H1 (cell line): Measurements from ENCODE around the gene PCF11. TPM values are rescaled to one million over a fixed set of nuclear protein-coding genes. Genes with fewer than 3 reads are reported as not detected.

Experiments used
- CTCF ChIA-PET: fragments of 300-600 bp; sonication (Branson Sonifier 250); formaldehyde crosslinking; loops from one replicate; lab custom pipeline; 2021; ENCODE audit not compliant: partially characterized antibody; lab: Charles Lee
- POLR2A ChIA-PET: fragments of 300-600 bp; sonication (Branson Sonifier 250); formaldehyde crosslinking; loops from one replicate; lab custom pipeline; 2021; ENCODE audit warnings: inconsistent platforms; ENCODE audit not compliant: partially characterized antibody; lab: Charles Lee
- DNase-seq, 2 experiments: peaks; one replicate each; pipeline versions ENCODE4 v3.0.0 to v3.0.0-alpha.2; 2010 to 2022; ENCODE audit warnings: low spot score in 2 of 2, low read depth in 1 of 2, mixed read lengths in 1 of 2
- FAIRE-seq: peaks from 2 replicates; lab custom pipeline; 2011; peaks lifted over from hg19 to GRCh38; lab: Jason Lieb, UNC
- H2AFZ ChIP-seq: 2 replicates; pipeline ENCODE4 v1.8.1; 2012; ENCODE audit warnings: low read length, inconsistent platforms
- H2AK5ac ChIP-seq: 2 replicates; pipeline ENCODE4 v1.6.1; 2013; ENCODE audit warnings: low read depth, low read length
- H2BK120ac ChIP-seq: replicated peaks from 2 replicates; pipeline ENCODE3; 2013; ENCODE audit warnings: low read depth, low read length, inconsistent platforms
- H2BK12ac ChIP-seq: 2 replicates; pipeline ENCODE4 v1.6.1; 2013; ENCODE audit warnings: low read depth, low read length
- H2BK15ac ChIP-seq: 2 replicates; pipeline ENCODE4 v1.6.1; 2013; ENCODE audit warnings: low read length
- H2BK20ac ChIP-seq: 2 replicates; pipeline ENCODE4 v1.6.1; 2013; ENCODE audit warnings: low read length
- H2BK5ac ChIP-seq: 2 replicates; pipeline ENCODE4 v1.6.1; 2013; ENCODE audit warnings: low read depth, low read length
- H3K14ac ChIP-seq: 2 replicates; pipeline ENCODE4 v1.6.1; 2013; ENCODE audit warnings: inconsistent platforms; ENCODE audit not compliant: insufficient read length
- H3K18ac ChIP-seq: 2 replicates; pipeline ENCODE4 v1.6.1; 2013; ENCODE audit warnings: low read length; ENCODE audit errors: extremely low read depth
- H3K23ac ChIP-seq: 2 replicates; pipeline ENCODE4 v1.6.1; 2013; ENCODE audit warnings: inconsistent platforms; ENCODE audit not compliant: insufficient read length
- H3K23me2 ChIP-seq: 2 replicates; pipeline ENCODE4 v1.6.1; 2013; ENCODE audit warnings: low read depth, low read length
- H3K27ac ChIP-seq: 2 replicates; pipeline ENCODE4 v1.6.1; 2011; ENCODE audit warnings: low read depth, low read length, inconsistent platforms
- H3K27me3 ChIP-seq, 4 experiments: replicated peaks in 1 of 4; 1 replicate in 1 of 4; 2 replicates in 3 of 4; pipeline versions ENCODE4 v1.6.1 to v1.8.1; 2011 to 2013; ENCODE audit warnings: low read length in 3 of 4, mild to moderate bottlenecking in 3 of 4, inconsistent platforms in 2 of 4, mixed read lengths in 2 of 4, moderate library complexity in 1 of 4; ENCODE audit not compliant: control insufficient read depth in 3 of 4, insufficient read depth in 3 of 4; ENCODE audit errors: extremely low read depth in 1 of 4
- H3K36me3 ChIP-seq, 4 experiments: 2 replicates each; pipeline versions ENCODE4 v1.6.1 to v1.8.1; 2011 to 2013; ENCODE audit warnings: mild to moderate bottlenecking in 4 of 4, low read length in 3 of 4, moderate library complexity in 2 of 4, control low read depth in 1 of 4, inconsistent platforms in 1 of 4; ENCODE audit not compliant: insufficient read depth in 4 of 4, control insufficient read depth in 2 of 4
- H3K4ac ChIP-seq: replicated peaks from 2 replicates; pipeline ENCODE3; 2013; ENCODE audit warnings: low read length, low read depth, mixed read lengths, inconsistent platforms; ENCODE audit not compliant: insufficient read length
- H3K4me1 ChIP-seq, 4 experiments: replicated peaks in 1 of 4; 1 replicate in 1 of 4; 2 replicates in 3 of 4; pipeline versions ENCODE4 v1.6.1 to v1.8.1; 2011 to 2013; ENCODE audit warnings: low read length in 3 of 4, inconsistent platforms in 2 of 4, mixed read lengths in 1 of 4; ENCODE audit not compliant: insufficient read depth in 4 of 4, control insufficient read depth in 3 of 4
- H3K4me2 ChIP-seq, 2 experiments: 2 replicates each; pipeline versions ENCODE4 v1.6.1 to v1.8.1; 2011 to 2013; ENCODE audit warnings: low read depth in 2 of 2, low read length in 2 of 2, control low read depth in 1 of 2, inconsistent platforms in 1 of 2, mild to moderate bottlenecking in 1 of 2; ENCODE audit not compliant: insufficient read depth in 1 of 2
- H3K4me3 ChIP-seq, 4 experiments: fragments of 200-600, 300-600 bp in 1 of 4; sonication (generic), shearing (Covaris generic), sonication (Bioruptor Twin) in 1 of 4; 2 replicates each; pipeline versions ENCODE4 v1.5.1 to v1.8.1; 2011 to 2016; ENCODE audit warnings: low read length in 4 of 4, low read depth in 3 of 4, control low read depth in 2 of 4, inconsistent platforms in 2 of 4, mild to moderate bottlenecking in 2 of 4, mixed read lengths in 1 of 4, moderate library complexity in 1 of 4; ENCODE audit not compliant: insufficient read depth in 2 of 4; ENCODE audit errors: extremely low read depth in 1 of 4
- H3K56ac ChIP-seq: replicated peaks from 2 replicates; pipeline ENCODE3; 2013; ENCODE audit warnings: low read depth, mild to moderate bottlenecking, mixed read lengths, low read length, inconsistent platforms; ENCODE audit not compliant: insufficient read length
- H3K79me1 ChIP-seq: 2 replicates; pipeline ENCODE4 v1.6.1; 2013; ENCODE audit warnings: low read depth, low read length, control low read depth
- H3K79me2 ChIP-seq, 2 experiments: 2 replicates each; pipeline versions ENCODE4 v1.6.1 to v1.8.1; 2012 to 2013; ENCODE audit warnings: low read length in 2 of 2, mild to moderate bottlenecking in 2 of 2, inconsistent platforms in 1 of 2; ENCODE audit not compliant: insufficient read depth in 2 of 2, control insufficient read depth in 1 of 2
- H3K9ac ChIP-seq, 4 experiments: replicated peaks in 1 of 4; 1 replicate in 1 of 4; 2 replicates in 3 of 4; pipeline versions ENCODE4 v1.6.1 to v1.8.1; 2011 to 2013; ENCODE audit warnings: low read depth in 3 of 4, low read length in 3 of 4, control low read depth in 2 of 4, mild to moderate bottlenecking in 2 of 4, moderate library complexity in 2 of 4, inconsistent platforms in 1 of 4; ENCODE audit errors: extremely low read depth in 1 of 4
- H3K9me3 ChIP-seq, 2 experiments: 2 replicates each; pipeline versions ENCODE4 v1.6.1 to v1.8.1; 2012 to 2013; ENCODE audit warnings: mild to moderate bottlenecking in 2 of 2, moderate library complexity in 2 of 2, control low read depth in 1 of 2, inconsistent platforms in 1 of 2, low read depth in 1 of 2, low read length in 1 of 2, mixed read lengths in 1 of 2; ENCODE audit not compliant: insufficient read depth in 2 of 2
- H4K20me1 ChIP-seq, 2 experiments: replicated peaks in 1 of 2; 2 replicates each; pipeline versions ENCODE3 to v1.8.1; 2011 to 2013; ENCODE audit warnings: inconsistent platforms in 2 of 2, low read length in 2 of 2, mild to moderate bottlenecking in 1 of 2; ENCODE audit not compliant: insufficient read depth in 2 of 2, control insufficient read depth in 1 of 2
- H4K5ac ChIP-seq: 2 replicates; pipeline ENCODE4 v1.6.1; 2013; ENCODE audit warnings: low read length, low read depth, mixed read lengths, inconsistent platforms; ENCODE audit not compliant: insufficient read length
- H4K8ac ChIP-seq: 2 replicates; pipeline ENCODE4 v1.8.0; 2013; ENCODE audit warnings: mild to moderate bottlenecking, moderate library complexity, low read length, inconsistent platforms; ENCODE audit not compliant: insufficient read depth; ENCODE audit errors: extremely low read depth
- H4K91ac ChIP-seq: replicated peaks from 2 replicates; pipeline ENCODE3; 2013; ENCODE audit warnings: low read length, mixed read lengths, inconsistent platforms; ENCODE audit not compliant: insufficient read length
- CHD1 ChIP-seq: IDR thresholded peaks from 2 replicates; pipeline ENCODE4 v1.6.1; 2012; ENCODE audit warnings: low read depth, low read length, improper control_type of control experiment
- JUN ChIP-seq: IDR thresholded peaks from 2 replicates; pipeline ENCODE4 v1.6.1; 2011; ENCODE audit warnings: low read depth, mild to moderate bottlenecking, improper control_type of control experiment, low read length
- KDM4A ChIP-seq: IDR thresholded peaks from one replicate; pipeline ENCODE4 v1.7.1; 2012; ENCODE audit warnings: low read depth, mild to moderate bottlenecking, moderate library complexity, low read length, inconsistent platforms; ENCODE audit not compliant: severe bottlenecking
- MAX ChIP-seq: IDR thresholded peaks from 2 replicates; pipeline ENCODE4 v1.6.1; 2012; ENCODE audit warnings: inconsistent platforms
- POU5F1 ChIP-seq: IDR thresholded peaks from 2 replicates; pipeline ENCODE4 v1.6.1; 2011; ENCODE audit warnings: low read depth, mild to moderate bottlenecking, low read length, moderate library complexity
- SP1 ChIP-seq: IDR thresholded peaks from 2 replicates; pipeline ENCODE4 v1.6.1; 2011; ENCODE audit warnings: low read depth, low read length
- WGBS, 2 experiments: shearing (Covaris generic) in 1 of 2; methylation state at CpG; one replicate each; pipeline versions ENCODE4 v1.1.6 to v1.1.7; 2013 to 2015; ENCODE audit warnings: low lambda C conversion rate in 2 of 2, mixed read lengths in 2 of 2, inconsistent platforms in 1 of 2, low coverage in 1 of 2, missing lambda C conversion rate in 1 of 2; ENCODE audit not compliant: insufficient replicate concordance in 2 of 2, insufficient coverage in 1 of 2, insufficient read length in 1 of 2; ENCODE audit errors: extremely low coverage in 1 of 2, missing lambda C conversion rate in 1 of 2; 5-methylcytosine and 5-hydroxymethylcytosine counted together
- polyA plus RNA-seq, 7 experiments: library from polyadenylated mRNA; depleted of rRNA in 3 of 7; stranded (reverse) in 5 of 7; unstranded in 2 of 7; fragments of >200 nt in 5 of 7; fragments of 200-250 nt in 2 of 7; gene quantifications; 1 replicate in 5 of 7; 2 replicates in 1 of 7; 4 replicates in 1 of 7; pipeline versions ENCODE4 v1.2.1 to v1.2.3, GENCODE V29; 2011 to 2013; ENCODE audit warnings: missing spikeins in 2 of 7, mixed read lengths in 2 of 7
- total RNA-seq: library from RNA; stranded (reverse); fragmentation: NEBNext Ultra II Directional; extraction: Animal tissue kit (Norgen Biotek cat#: 25700); gene quantifications from 2 replicates; pipeline ENCODE4 v1.2.1, GENCODE V29; 2021

PCF11 gene
- total and polyA plus RNA-seq, 2 of the 8 experiments (the other 6 are each of a cell fraction or from before 2014, with no cell fraction given) = 25.1 to 47.7 TPM

GRCh38 chr11:83151274-83151977 is 5.5 kb upstream of the PCF11 start:
- no peak overlapping the region for H4K8ac ChIP-seq
- H3K36me3 ChIP-seq = no peaks in the 10 kb centered on the region
- ChIA-PET CTCF (interaction anchor here (0.6 kb wide), 1 partner anchor 27 kb away, joined by 3 read pairs; no protein-coding TSS in a partner anchor), POLR2A (no interaction called here)
- no peak overlapping the region for H3K9ac ChIP-seq
- no peak overlapping the region for H2BK12ac ChIP-seq
- H4K20me1 ChIP-seq = no peaks in the 10 kb centered on the region
- peaks cover 3% of the 10 kb centered on the region; the same call in 1 of the 2 replicates for H3K23me2 ChIP-seq
- no peak overlapping the region for H3K4me2 ChIP-seq
- no peak overlapping the region for H2BK15ac ChIP-seq
- TF ChIP-seq CHD1 = no peak
- no peak for TF ChIP-seq MAX
- TF ChIP-seq POU5F1 = no peak
- TF ChIP-seq KDM4A = no peak
- TF ChIP-seq JUN = no peak
- no peak for TF ChIP-seq SP1
- no peak overlapping the region for H3K4me3 ChIP-seq
- H4K5ac ChIP-seq = no peak overlapping the region
- H3K9me3 ChIP-seq = no peaks in the 10 kb centered on the region
- DNase-seq (no peak), FAIRE-seq (no peak)
- no peak overlapping the region for H3K18ac ChIP-seq
- no peaks in the 10 kb centered on the region for H3K27me3 ChIP-seq
- H3K4ac ChIP-seq = no peak overlapping the region
- no peak overlapping the region for H3K23ac ChIP-seq
- WGBS, 2 experiments = 88% methylated on average over 10 of the region's 10 CpGs; no CpG with 5 or more reads in 1 of the 2 experiments
- H3K4me1 ChIP-seq = no peaks in the 10 kb centered on the region
- no peaks in the 10 kb centered on the region for H3K79me2 ChIP-seq
- no peak overlapping the region for H2BK20ac ChIP-seq
- no peaks in the 10 kb centered on the region for H3K79me1 ChIP-seq
- H3K27ac ChIP-seq = no peak overlapping the region
- no peak overlapping the region for H3K56ac ChIP-seq
- no peak overlapping the region for H3K14ac ChIP-seq
- no peak overlapping the region for H2AK5ac ChIP-seq
- H4K91ac ChIP-seq = no peak overlapping the region
- no peak overlapping the region for H2BK5ac ChIP-seq
- no peak overlapping the region for H2BK120ac ChIP-seq
- H2AFZ ChIP-seq = no peak overlapping the region
